Panc1 (cell line): ENCODE measurements around the gene FZD7. TPM values are rescaled to one million over a fixed set of nuclear protein-coding genes. Genes with fewer than 3 reads are reported as not detected.

Source experiments
- ATAC-seq: fragments of 200-7000 bp; cut with Tn5 transposase; 2 replicates; pipeline ENCODE4 v1.9.1; 2020; ENCODE audit warnings: mild to moderate bottlenecking, moderate library complexity
- BruUV-seq: library from RNA; stranded (reverse); fragments of 400-500 nt; replicated peaks from 2 replicates; lab custom pipeline; 2021; lab: Mats Ljungman, UMichigan
- CTCF ChIA-PET: fragments of 300-600 bp; sonication (Branson Sonifier 250); formaldehyde crosslinking; loops from one replicate; lab custom pipeline; 2022; ENCODE audit warnings: antibody characterized with exemption; lab: Charles Lee
- POLR2A ChIA-PET: fragments of 300-600 bp; sonication (Branson Sonifier 250); formaldehyde crosslinking; loops from one replicate; lab custom pipeline; 2022; ENCODE audit warnings: antibody characterized with exemption; lab: Charles Lee
- DNase-seq: peaks from one replicate; pipeline ENCODE4 v3.0.0-alpha.2; 2010; ENCODE audit warnings: low read depth, low spot score
- H3K27ac ChIP-seq: 2 replicates; pipeline ENCODE4 v1.5.1; 2011; ENCODE audit warnings: mild to moderate bottlenecking, low read length, inconsistent platforms
- H3K27me3 ChIP-seq: fragments of 200-500 bp; sonication (Bioruptor generic); 2 replicates; pipeline ENCODE4 v1.6.0; 2014; ENCODE audit warnings: low read length, inconsistent platforms; ENCODE audit not compliant: control insufficient read depth, insufficient read depth
- H3K36me3 ChIP-seq: fragments of 200-500 bp; sonication (Bioruptor generic); 2 replicates; pipeline ENCODE4 v1.5.1; 2014; ENCODE audit warnings: inconsistent platforms, mild to moderate bottlenecking, low read length, moderate library complexity; ENCODE audit not compliant: control insufficient read depth, insufficient read depth
- H3K4me1 ChIP-seq: 2 replicates; pipeline ENCODE4 v1.5.1; 2011; ENCODE audit warnings: inconsistent platforms, mild to moderate bottlenecking, low read length, moderate library complexity; ENCODE audit not compliant: control insufficient read depth, insufficient read depth
- H3K4me3 ChIP-seq, 2 experiments: 2 replicates each; pipeline ENCODE4 v1.5.1; 2011 to 2012; ENCODE audit warnings: low read depth in 2 of 2, low read length in 2 of 2, mild to moderate bottlenecking in 2 of 2, inconsistent platforms in 1 of 2, moderate library complexity in 1 of 2
- H3K9me3 ChIP-seq: fragments of 200-500 bp; sonication (Bioruptor generic); 2 replicates; pipeline ENCODE4 v1.5.1; 2014; ENCODE audit warnings: low read depth, mild to moderate bottlenecking, inconsistent platforms, low read length, moderate library complexity; ENCODE audit not compliant: control insufficient read depth, insufficient read depth
- CTCF ChIP-seq: fragments of 450-650 bp; IDR thresholded peaks from 2 replicates; pipeline ENCODE4 v1.5.1; 2017; ENCODE audit warnings: mild to moderate bottlenecking
- POLR2AphosphoS5 ChIP-seq: IDR thresholded peaks from 2 replicates; pipeline ENCODE4 v1.6.1; 2012; ENCODE audit warnings: mild to moderate bottlenecking, low read depth, low read length, moderate library complexity
- REST ChIP-seq, 2 experiments: IDR thresholded peaks; 2 replicates each; pipeline ENCODE4 v1.6.1; 2011 to 2012; ENCODE audit warnings: low read depth in 2 of 2, control low read depth in 1 of 2, low read length in 1 of 2, mild to moderate bottlenecking in 1 of 2, moderate library complexity in 1 of 2; ENCODE audit not compliant: insufficient read depth in 1 of 2
- SIN3A ChIP-seq: IDR thresholded peaks from 2 replicates; pipeline ENCODE4 v1.6.1; 2012; ENCODE audit warnings: low read depth, mild to moderate bottlenecking, low read length, moderate library complexity, borderline replicate concordance; ENCODE audit not compliant: insufficient read depth
- TCF7L2 ChIP-seq: IDR thresholded peaks from 2 replicates; pipeline ENCODE4 v1.6.1; 2011; ENCODE audit warnings: mild to moderate bottlenecking, low read depth, low read length, inconsistent platforms
- in situ Hi-C: cut with HindIII; loops from 2 replicates; pipeline ENCODE4 v1.10.0; 2016; ENCODE audit warnings: low sequenced_read_pairs, low pct_unique_long_range_greater_than_20kb
- intact Hi-C: fragments of 100-400 bp; cut with micrococcal nuclease; formaldehyde crosslinking; loops from one replicate; pipeline ENCODE4 v1.10.0; 2022; ENCODE audit not compliant: unreplicated experiment
- total RNA-seq: library from RNA; stranded (reverse); gene quantifications from one replicate; pipeline ENCODE4 v1.2.1, GENCODE V29; 2021; ENCODE audit not compliant: unreplicated experiment

FZD7 gene
- total RNA-seq, 1 experiment from 2014 or later = 38.1 TPM

- DNase-seq = no peak
- Histone ChIP-seq H3K4me3 (no peak overlapping the region), H3K27ac (no peak overlapping the region), H3K27me3 (no peaks in the 10 kb centered on the region), H3K36me3 (no peaks in the 10 kb centered on the region), H3K4me1 (no peaks in the 10 kb centered on the region), H3K9me3 (no peaks in the 10 kb centered on the region)
- intact Hi-C loops = no loop called here
- no TSS peak for BruUV-seq
- no peak for ATAC-seq
- TF ChIP-seq POLR2AphosphoS5 (no peak), CTCF (no peak), SIN3A (no peak), REST (IDR thresholded peaks at IDR 0.05; ENCODE audit: insufficient read depth in 1 of 2, low read depth in 2 of 2, low read length in 1 of 2) (no peak), TCF7L2 (no peak)
- CTCF ChIA-PET = no interaction called here
- in situ Hi-C loops = no loop called here
- POLR2A ChIA-PET = no interaction called here
Observed at GRCh38 chr2:202084265-202084664, 50.6 kb downstream of the FZD7 start.

Other genes with a start within 250 kb of the FZD7 start
- gene CDK15, start 227.3 kb upstream of the FZD7 start, total RNA-seq = 4.8 TPM
- not detected for gene KIAA2012, start 39.4 kb downstream of the FZD7 start, total RNA-seq
- 137 TPM for gene SUMO1, start 204.7 kb downstream of the FZD7 start, total RNA-seq
- gene NOP58, start 231.9 kb downstream of the FZD7 start, total RNA-seq = 119 TPM